ENCODE data around the gene YIF1A. TPM values are rescaled to one million over a fixed set of nuclear protein-coding genes. Genes with fewer than 3 reads are reported as not detected.

The YIF1A gene
- total RNA-seq, 1 experiment from 2014 or later, result 64.3 TPM

DNA sequence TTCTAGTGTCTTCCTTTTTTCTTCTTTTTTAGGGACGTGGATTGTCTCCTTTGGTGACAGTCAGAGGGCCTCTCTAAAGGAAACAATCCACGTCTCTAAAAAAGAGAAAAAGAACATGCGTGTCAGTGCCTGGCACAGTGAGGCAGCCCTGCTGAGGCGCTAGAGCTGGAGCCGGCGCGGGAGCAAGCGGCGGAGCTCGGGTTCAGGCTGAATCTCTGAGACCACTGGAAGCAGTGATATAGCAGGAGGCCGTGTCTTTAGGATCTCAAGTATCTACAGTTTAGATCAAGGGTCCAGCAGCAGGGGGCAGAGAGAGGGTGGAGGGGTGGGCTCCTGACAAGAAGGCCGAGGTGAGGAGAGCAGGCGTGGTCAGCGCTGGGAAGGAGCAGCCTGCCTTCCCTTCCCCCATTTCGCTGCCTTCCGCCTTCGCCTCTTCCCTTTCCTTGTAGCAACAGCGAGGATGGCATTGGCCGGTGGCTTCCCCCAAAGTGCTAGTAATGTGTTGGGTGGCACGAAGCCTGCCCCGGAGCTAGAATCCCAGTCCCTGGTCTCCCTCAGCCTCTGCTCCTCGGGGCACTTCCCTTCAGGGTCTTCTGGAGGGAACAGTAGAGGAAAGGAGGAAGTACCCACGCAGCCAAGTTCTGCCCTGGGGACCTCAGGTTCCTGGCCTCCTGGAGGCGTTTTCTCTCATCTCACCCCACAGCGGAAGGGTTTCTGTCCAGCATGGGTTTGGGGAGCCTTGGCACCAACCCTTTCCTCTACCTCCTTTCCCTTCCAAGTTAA is 48.8 kb downstream of the YIF1A start:
- H3K14ac ChIP-seq (ENCODE audit: insufficient read depth, low read length), result no peak overlapping the region
- no peaks in the 10 kb centered on the region for H3K23me2 ChIP-seq (ENCODE audit: insufficient read length, low read depth, low read length, poor library complexity, severe bottlenecking)
- no peaks in the 10 kb centered on the region for H4K20me1 ChIP-seq (ENCODE audit: control insufficient read depth, insufficient read depth, insufficient read length)
- H2AK5ac ChIP-seq (ENCODE audit: insufficient read length, low read length), result no peak overlapping the region
- no peak overlapping the region for H3K4ac ChIP-seq (ENCODE audit: low read depth, low read length)
- no peak overlapping the region for H3T11ph ChIP-seq (ENCODE audit: low read length)
- H3K9me3 Mint-ChIP-seq, result no peaks in the 10 kb centered on the region
- H3K79me1 ChIP-seq (ENCODE audit: insufficient read depth, low read depth, low read length, poor library complexity, severe bottlenecking), result no peaks in the 10 kb centered on the region
- H3K56ac ChIP-seq (ENCODE audit: insufficient read length, low read depth, low read length), result no peak overlapping the region
- H2BK15ac ChIP-seq (ENCODE audit: low read depth, low read length), result no peak overlapping the region
- no peak overlapping the region for H4K91ac ChIP-seq (ENCODE audit: insufficient read length, low read depth, low read length)
- no peak overlapping the region for H2AFZ ChIP-seq (ENCODE audit: low read length)
- H3K9ac ChIP-seq (ENCODE audit: extremely low read depth, insufficient read length, low read length), result no peak overlapping the region
- peak overlapping the region in 1 of 3 experiments; percentile 90; a peak in 2 of 7 replicates for H3K27ac Mint-ChIP-seq
- peaks cover 5% of the 10 kb centered on the region in 2 experiments; a peak in 3 of 4 replicates for H3K4me1 Mint-ChIP-seq
- no peak overlapping the region for H2BK5ac ChIP-seq (ENCODE audit: insufficient read length, low read length)
- H2BK20ac ChIP-seq (ENCODE audit: low read depth, low read length, poor library complexity, severe bottlenecking), result no peak overlapping the region
- no peak for DNase-seq
- no peaks in the 10 kb centered on the region for H3K27me3 ChIP-seq (ENCODE audit: insufficient read depth, low read length)
- WGBS (ENCODE audit: extremely low coverage, insufficient read length, low lambda C conversion rate), result no CpG with 5 or more reads among the region's 25 CpGs
- TF ChIP-seq, protein P1, sequence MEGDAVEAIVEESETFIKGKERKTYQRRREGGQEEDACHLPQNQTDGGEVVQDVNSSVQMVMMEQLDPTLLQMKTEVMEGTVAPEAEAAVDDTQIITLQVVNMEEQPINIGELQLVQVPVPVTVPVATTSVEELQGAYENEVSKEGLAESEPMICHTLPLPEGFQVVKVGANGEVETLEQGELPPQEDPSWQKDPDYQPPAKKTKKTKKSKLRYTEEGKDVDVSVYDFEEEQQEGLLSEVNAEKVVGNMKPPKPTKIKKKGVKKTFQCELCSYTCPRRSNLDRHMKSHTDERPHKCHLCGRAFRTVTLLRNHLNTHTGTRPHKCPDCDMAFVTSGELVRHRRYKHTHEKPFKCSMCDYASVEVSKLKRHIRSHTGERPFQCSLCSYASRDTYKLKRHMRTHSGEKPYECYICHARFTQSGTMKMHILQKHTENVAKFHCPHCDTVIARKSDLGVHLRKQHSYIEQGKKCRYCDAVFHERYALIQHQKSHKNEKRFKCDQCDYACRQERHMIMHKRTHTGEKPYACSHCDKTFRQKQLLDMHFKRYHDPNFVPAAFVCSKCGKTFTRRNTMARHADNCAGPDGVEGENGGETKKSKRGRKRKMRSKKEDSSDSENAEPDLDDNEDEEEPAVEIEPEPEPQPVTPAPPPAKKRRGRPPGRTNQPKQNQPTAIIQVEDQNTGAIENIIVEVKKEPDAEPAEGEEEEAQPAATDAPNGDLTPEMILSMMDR (conservative IDR thresholded peaks at IDR 0.05), result no peak
- no peak overlapping the region for H4K5ac ChIP-seq (ENCODE audit: insufficient read length, low read depth, low read length)
- H3K18ac ChIP-seq (ENCODE audit: insufficient read length, low read depth, low read length), result no peak overlapping the region
- no peak overlapping the region for H2BK12ac ChIP-seq (ENCODE audit: insufficient read length, low read depth, low read length)
- H3K4me2 ChIP-seq (ENCODE audit: insufficient read depth, insufficient read length, low read length), result no peak overlapping the region
- no peak overlapping the region for H3K4me3 Mint-ChIP-seq
- H3K36me3 Mint-ChIP-seq (ENCODE audit: insufficient read depth in 1 of 3, low read depth in 3 of 3), result peaks cover 2 to 14% (median 7%) of the 10 kb centered on the region in 3 experiments; a peak in 4 of 7 replicates
- no peak overlapping the region for H4K8ac ChIP-seq (replicated peaks; ENCODE audit: insufficient read length, low read depth, low read length)
- no peak overlapping the region for H2BK120ac ChIP-seq (ENCODE audit: low read depth, low read length, poor library complexity, severe bottlenecking)
- no peaks in the 10 kb centered on the region for H3K4me1 ChIP-seq (ENCODE audit: insufficient read depth, low read length)
- H3K27ac ChIP-seq (ENCODE audit: insufficient read length, low read depth, low read length), result no peak overlapping the region
- H3K79me2 ChIP-seq (ENCODE audit: insufficient read depth, low read length), result no peaks in the 10 kb centered on the region
- H3K23ac ChIP-seq (ENCODE audit: insufficient read length, low read depth, low read length), result no peak overlapping the region
- no peaks in the 10 kb centered on the region for H3K9me3 ChIP-seq (ENCODE audit: control insufficient read depth, low read depth, low read length)
- peaks cover 3% of the 10 kb centered on the region; the same call in 1 of the 2 replicates for H3K27me3 Mint-ChIP-seq (ENCODE audit: low read depth)

Measured in H9 (cell line).